ENCODE results near the gene COL9A3.

GRCh38 chr20:62772990-62773844 lies 43.6 kb upstream of the COL9A3 start:
- TF ChIP-seq POLR2AphosphoS5 (IDR thresholded peaks at IDR 0.05; ENCODE audit: low read depth) (no peak), CTCF (IDR thresholded peaks at IDR 0.05; ENCODE audit: insufficient read depth, low read length) (no peak), GABPA (IDR thresholded peaks at IDR 0.05; ENCODE audit: low read depth) (no peak)

Measured in HL-60 (cell line).